SJCRH30 (cell line): ENCODE measurements around the gene DYSF. TPM values are rescaled to one million over a fixed set of nuclear protein-coding genes. Genes with fewer than 3 reads are reported as not detected.

Experiments used
- DNase-seq, 2 experiments: peaks; one replicate each; pipeline ENCODE4 v3.0.0-alpha.2; 2015 to 2020
- H3K27ac ChIP-seq: fragments of 250-450 bp; sonication (Bioruptor Pico); 2 replicates; pipeline ENCODE4 v1.5.1; 2020; ENCODE audit warnings: mild to moderate bottlenecking, moderate library complexity
- H3K27me3 ChIP-seq: fragments of 250-450 bp; sonication (Bioruptor Pico); 2 replicates; pipeline ENCODE4 v1.5.1; 2020; ENCODE audit warnings: mild to moderate bottlenecking, moderate library complexity
- H3K36me3 ChIP-seq: fragments of 250-450 bp; sonication (Bioruptor Pico); 2 replicates; pipeline ENCODE4 v1.5.1; 2020; ENCODE audit warnings: mild to moderate bottlenecking, moderate library complexity
- H3K4me1 ChIP-seq: fragments of 250-450 bp; sonication (Bioruptor Pico); 2 replicates; pipeline ENCODE4 v1.5.1; 2020; ENCODE audit warnings: mild to moderate bottlenecking, moderate library complexity
- H3K4me3 ChIP-seq: fragments of 250-450 bp; sonication (Bioruptor Pico); 2 replicates; pipeline ENCODE4 v1.5.1; 2020; ENCODE audit warnings: mild to moderate bottlenecking, moderate library complexity
- H3K9me3 ChIP-seq: fragments of 250-450 bp; sonication (Bioruptor Pico); replicated peaks from 2 replicates; pipeline ENCODE4 v1.5.1; 2020; ENCODE audit warnings: mild to moderate bottlenecking, moderate library complexity
- total RNA-seq: library from RNA; depleted of rRNA; stranded (reverse); fragments of >200 nt; shearing (Covaris generic); gene quantifications from 2 replicates; pipeline ENCODE4 v1.2.3, GENCODE V29; 2014

DYSF gene
- total RNA-seq, 1 experiment from 2014 or later, result 15.2 TPM

GRCh38 chr2:71704688-71705087 lies 251.3 kb downstream of the DYSF start:
- no peaks in the 10 kb centered on the region for H3K9me3 ChIP-seq

GRCh38 chr2:71705171-71705960 lies 252.0 kb downstream of the DYSF start:
- Histone ChIP-seq H3K36me3 (no peaks in the 10 kb centered on the region), H3K27me3 (peaks cover 3% of the 10 kb centered on the region; the same call in 1 of the 2 replicates), H3K9me3 (no peaks in the 10 kb centered on the region), H3K4me1 (peaks cover 23% of the 10 kb centered on the region), H3K27ac (no peak overlapping the region), H3K4me3 (no peak overlapping the region)
- no peak for DNase-seq

More at GRCh38 chr2:71704688-71705087, 251.3 kb downstream of the DYSF start:
- peaks cover 3% of the 10 kb centered on the region; the same call in 1 of the 2 replicates for H3K27me3 ChIP-seq
- H3K36me3 ChIP-seq, result no peaks in the 10 kb centered on the region
- no peak for DNase-seq
- H3K27ac ChIP-seq, result no peak overlapping the region
- peaks cover 29% of the 10 kb centered on the region for H3K4me1 ChIP-seq
- no peak overlapping the region for H3K4me3 ChIP-seq

- Histone ChIP-seq H3K4me3 (no peak overlapping the region), H3K9me3 (no peaks in the 10 kb centered on the region), H3K27me3 (peaks cover 3% of the 10 kb centered on the region; the same call in 1 of the 2 replicates), H3K36me3 (no peaks in the 10 kb centered on the region), H3K4me1 (peaks cover 25% of the 10 kb centered on the region), H3K27ac (no peak overlapping the region)
- no peak for DNase-seq
These were observed 252.8 kb downstream of the DYSF start for GRCh38 chr2:71706121-71706520.

DNA sequence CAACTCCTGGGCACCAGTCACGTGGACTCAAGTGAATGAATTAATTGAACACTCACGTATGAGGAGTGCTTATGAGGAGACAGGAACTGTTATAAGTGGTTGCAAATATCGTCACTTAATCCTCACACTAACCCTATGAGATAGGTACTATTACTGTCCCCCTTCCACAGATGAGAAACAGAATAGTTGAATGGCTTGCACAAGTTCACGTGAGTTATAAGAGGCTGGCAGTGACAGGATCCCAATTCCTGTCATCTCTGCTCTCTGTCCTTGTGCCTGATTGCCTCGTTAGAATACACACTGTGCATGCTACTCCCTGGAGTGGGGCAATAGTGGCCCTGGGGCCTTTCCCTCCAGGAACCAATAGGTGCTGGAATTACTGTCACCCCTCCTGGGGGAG lies 253.5 kb downstream of the DYSF start:
- peaks cover 3% of the 10 kb centered on the region; the same call in 1 of the 2 replicates for H3K27me3 ChIP-seq
- DNase-seq, result no peak

GRCh38 chr2:71710367-71711132 lies 257.2 kb downstream of the DYSF start:
- Histone ChIP-seq H3K36me3 (no peaks in the 10 kb centered on the region), H3K4me1 (peaks cover 27% of the 10 kb centered on the region), H3K4me3 (no peak overlapping the region), H3K9me3 (no peaks in the 10 kb centered on the region), H3K27ac (no peak overlapping the region), H3K27me3 (0 out of 2 replicates have a peak, but pooled peaks cover 3% of the 10 kb centered on the region)
- DNase-seq, result no peak

More for the DNA sequence above, 253.5 kb downstream of the DYSF start:
- Histone ChIP-seq H3K9me3 (no peaks in the 10 kb centered on the region), H3K4me1 (peaks cover 19% of the 10 kb centered on the region), H3K4me3 (no peak overlapping the region), H3K27ac (no peak overlapping the region), H3K36me3 (no peaks in the 10 kb centered on the region)

GRCh38 chr2:71711133-71711855 lies 257.9 kb downstream of the DYSF start:
- Histone ChIP-seq H3K4me3 (no peak overlapping the region), H3K27ac (no peak overlapping the region), H3K4me1 (peaks cover 30% of the 10 kb centered on the region), H3K9me3 (no peaks in the 10 kb centered on the region), H3K36me3 (no peaks in the 10 kb centered on the region), H3K27me3 (0 out of 2 replicates have a peak, but pooled peaks cover 1% of the 10 kb centered on the region)
- DNase-seq, result no peak

- peaks cover 37% of the 10 kb centered on the region for H3K4me1 ChIP-seq
- no peak overlapping the region for H3K27ac ChIP-seq
- DNase-seq, result no peak
- H3K27me3 ChIP-seq, result no peaks in the 10 kb centered on the region
- no peaks in the 10 kb centered on the region for H3K9me3 ChIP-seq
- no peaks in the 10 kb centered on the region for H3K36me3 ChIP-seq
- H3K4me3 ChIP-seq, result no peak overlapping the region
These were observed 258.9 kb downstream of the DYSF start for GRCh38 chr2:71712158-71712818.

DNA sequence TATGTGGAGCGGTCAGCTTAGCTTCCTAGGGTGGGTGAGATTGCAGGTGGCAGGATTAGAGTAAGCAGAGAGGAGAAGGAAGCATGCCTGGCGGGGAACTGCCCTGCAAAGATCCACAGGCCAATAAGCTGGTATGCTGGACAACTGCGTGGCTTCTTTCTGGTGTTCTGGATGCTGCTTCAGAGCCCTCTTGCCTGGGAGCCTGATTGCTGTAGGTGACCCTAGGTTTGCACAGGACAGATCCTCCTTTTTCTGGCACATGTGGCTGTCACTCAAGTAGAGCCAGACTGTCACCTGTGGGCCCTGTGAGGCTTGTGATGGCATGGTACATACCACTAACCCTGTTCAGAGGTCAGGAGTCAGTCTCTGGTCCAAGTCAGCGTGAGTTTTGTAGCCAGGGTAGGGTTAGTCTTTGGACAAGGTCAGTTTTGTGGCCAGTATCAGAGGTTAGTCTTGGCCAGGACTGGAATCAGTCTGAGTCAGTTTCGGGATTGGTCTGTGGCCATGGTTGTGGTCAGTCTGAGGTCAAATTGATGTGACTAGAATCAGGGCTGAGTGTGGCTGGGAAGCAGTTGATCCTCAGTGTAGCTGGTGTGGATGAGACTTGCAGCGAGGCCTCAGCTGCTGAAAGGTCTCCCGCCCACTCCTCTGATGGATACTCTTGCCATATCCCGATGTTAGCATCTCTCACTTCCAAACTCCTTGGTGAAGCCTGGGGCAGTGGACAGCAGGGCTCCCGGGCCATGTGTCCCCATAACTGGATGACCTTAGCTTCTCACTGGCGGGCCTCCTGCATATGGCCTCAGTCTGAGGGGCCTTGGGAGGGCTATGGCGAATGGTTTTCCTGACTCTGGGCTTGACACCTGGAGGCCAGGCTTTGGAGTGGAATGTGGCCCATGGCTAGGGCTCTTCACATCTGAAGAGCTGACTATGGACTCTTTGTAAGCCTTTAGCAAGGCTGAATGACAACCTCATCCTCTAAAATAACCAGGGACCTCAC lies 260.5 kb downstream of the DYSF start:
- Histone ChIP-seq H3K4me3 (no peak overlapping the region), H3K27me3 (no peaks in the 10 kb centered on the region), H3K27ac (no peak overlapping the region), H3K9me3 (no peaks in the 10 kb centered on the region), H3K36me3 (no peaks in the 10 kb centered on the region), H3K4me1 (peaks cover 44% of the 10 kb centered on the region)
- peak; percentile 32 to 45 for DNase-seq

DNA sequence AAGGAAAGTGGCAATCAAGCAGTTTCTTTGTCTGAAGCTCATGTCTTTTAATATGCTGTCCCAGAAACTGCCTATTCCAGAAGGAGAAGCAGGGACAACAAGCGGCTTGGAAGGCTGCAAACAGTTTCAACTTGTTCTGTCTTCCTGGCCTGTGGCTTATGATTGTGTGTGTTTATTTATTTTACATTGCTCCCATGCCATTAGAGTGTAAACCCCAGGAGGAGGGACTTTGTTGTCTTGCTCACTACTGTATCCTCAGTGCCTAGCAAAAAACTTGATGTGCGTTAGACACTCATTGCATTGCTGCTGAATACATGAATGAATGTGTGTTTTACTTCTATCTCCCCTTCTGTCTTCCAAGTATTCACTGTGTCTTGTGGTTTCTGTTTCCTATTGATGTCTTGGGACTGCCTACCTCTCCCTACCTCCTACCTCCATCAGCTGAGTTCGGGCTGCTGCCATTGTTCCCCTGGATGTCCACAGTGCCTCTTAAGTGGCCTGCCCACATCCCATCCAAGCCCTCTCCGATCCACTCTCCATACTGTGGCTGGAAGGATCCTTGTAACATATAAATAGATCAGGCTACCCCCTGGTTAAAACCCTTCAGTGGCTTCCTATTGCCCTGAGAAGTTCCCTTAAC lies 261.4 kb downstream of the DYSF start:
- no peak overlapping the region for H3K4me3 ChIP-seq
- no peak for DNase-seq
- no peaks in the 10 kb centered on the region for H3K36me3 ChIP-seq
- no peaks in the 10 kb centered on the region for H3K9me3 ChIP-seq
- peaks cover 44% of the 10 kb centered on the region for H3K4me1 ChIP-seq
- H3K27me3 ChIP-seq, result no peaks in the 10 kb centered on the region
- H3K27ac ChIP-seq, result no peak overlapping the region

DNA sequence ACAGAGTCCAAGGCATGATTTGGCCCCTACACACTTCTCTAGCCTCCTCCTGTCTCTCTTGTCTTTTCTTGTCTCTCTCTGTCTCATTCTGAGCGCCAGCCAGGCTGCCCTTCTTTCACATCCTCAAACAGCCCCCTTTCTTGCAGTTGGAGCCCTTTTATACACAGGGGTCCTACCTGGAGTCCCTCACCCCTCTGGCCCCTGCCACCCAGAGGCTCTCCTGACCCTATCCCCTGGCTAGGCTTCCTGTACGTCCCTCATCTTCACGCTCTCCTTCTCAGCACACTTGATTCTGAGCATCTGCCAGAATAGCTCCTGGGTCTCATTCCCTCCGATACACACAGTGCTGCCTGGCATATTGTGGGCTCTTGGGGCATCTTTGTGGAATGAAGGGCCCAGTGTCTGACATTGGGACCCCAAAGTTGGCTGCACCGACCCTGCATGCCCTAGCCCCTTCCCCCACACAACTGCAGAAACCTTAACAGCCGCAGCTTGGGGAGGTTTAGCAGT lies 261.9 kb downstream of the DYSF start:
- DNase-seq, result no peak
- peaks cover 43% of the 10 kb centered on the region for H3K4me1 ChIP-seq

GRCh38 chr2:71715951-71716696 lies 262.8 kb downstream of the DYSF start:
- H3K36me3 ChIP-seq, result no peaks in the 10 kb centered on the region
- H3K27me3 ChIP-seq, result no peaks in the 10 kb centered on the region
- H3K4me3 ChIP-seq, result no peak overlapping the region
- peak overlapping the region; percentile 22; the same call in 1 of the 2 replicates for H3K27ac ChIP-seq
- H3K9me3 ChIP-seq, result no peaks in the 10 kb centered on the region
- H3K4me1 ChIP-seq, result peaks cover 41% of the 10 kb centered on the region
- no peak for DNase-seq

More for the DNA sequence above, 261.9 kb downstream of the DYSF start:
- H3K27ac ChIP-seq, result no peak overlapping the region
- H3K36me3 ChIP-seq, result no peaks in the 10 kb centered on the region
- H3K4me3 ChIP-seq, result no peak overlapping the region
- no peaks in the 10 kb centered on the region for H3K27me3 ChIP-seq
- no peaks in the 10 kb centered on the region for H3K9me3 ChIP-seq
